NB4 (cell line): Measurements from ENCODE around the gene ZNF771.

ENCODE experiments used
- MYC ChIP-seq: IDR thresholded peaks from 2 replicates; pipeline ENCODE4 v1.6.1; 2011; ENCODE audit warnings: low read depth, low read length
- POLR2A ChIP-seq: IDR thresholded peaks from 2 replicates; pipeline ENCODE4 v1.6.1; 2011; ENCODE audit warnings: mild to moderate bottlenecking; ENCODE audit not compliant: insufficient read length; ENCODE audit errors: extremely low read depth
- TF ChIP-seq, protein P1 (sequence below): IDR thresholded peaks from one replicate; pipeline ENCODE4 v1.5.1; 2012; ENCODE audit warnings: low read depth, low read length

DNA sequence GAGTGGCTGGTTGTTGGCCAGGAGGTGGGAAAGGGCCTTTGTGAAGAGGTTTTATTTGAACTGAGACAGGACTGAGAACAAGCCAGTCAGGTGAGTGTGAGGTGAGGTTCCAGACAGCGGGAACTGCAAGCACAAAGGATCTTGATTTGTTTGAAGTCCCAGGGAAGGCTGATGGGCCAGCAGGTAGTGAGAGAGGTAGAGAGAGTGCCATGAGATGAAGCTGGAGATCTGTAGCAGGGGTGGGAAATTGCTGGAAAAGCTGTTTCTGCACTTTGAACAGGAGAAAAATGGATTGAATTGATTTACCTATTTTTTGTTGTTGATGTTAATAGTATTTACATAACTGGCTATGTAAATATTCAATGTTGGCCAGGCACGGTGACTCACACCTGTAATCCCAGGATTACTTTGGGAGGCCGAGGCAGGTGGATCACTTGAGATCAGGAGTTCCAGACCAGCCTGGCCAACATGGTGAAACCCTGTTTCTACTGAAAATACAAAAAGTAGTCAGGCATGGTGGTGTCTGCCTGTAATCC lies 30.2 kb downstream of the ZNF771 start:
- TF ChIP-seq, protein P1, sequence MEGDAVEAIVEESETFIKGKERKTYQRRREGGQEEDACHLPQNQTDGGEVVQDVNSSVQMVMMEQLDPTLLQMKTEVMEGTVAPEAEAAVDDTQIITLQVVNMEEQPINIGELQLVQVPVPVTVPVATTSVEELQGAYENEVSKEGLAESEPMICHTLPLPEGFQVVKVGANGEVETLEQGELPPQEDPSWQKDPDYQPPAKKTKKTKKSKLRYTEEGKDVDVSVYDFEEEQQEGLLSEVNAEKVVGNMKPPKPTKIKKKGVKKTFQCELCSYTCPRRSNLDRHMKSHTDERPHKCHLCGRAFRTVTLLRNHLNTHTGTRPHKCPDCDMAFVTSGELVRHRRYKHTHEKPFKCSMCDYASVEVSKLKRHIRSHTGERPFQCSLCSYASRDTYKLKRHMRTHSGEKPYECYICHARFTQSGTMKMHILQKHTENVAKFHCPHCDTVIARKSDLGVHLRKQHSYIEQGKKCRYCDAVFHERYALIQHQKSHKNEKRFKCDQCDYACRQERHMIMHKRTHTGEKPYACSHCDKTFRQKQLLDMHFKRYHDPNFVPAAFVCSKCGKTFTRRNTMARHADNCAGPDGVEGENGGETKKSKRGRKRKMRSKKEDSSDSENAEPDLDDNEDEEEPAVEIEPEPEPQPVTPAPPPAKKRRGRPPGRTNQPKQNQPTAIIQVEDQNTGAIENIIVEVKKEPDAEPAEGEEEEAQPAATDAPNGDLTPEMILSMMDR = no peak
- TF ChIP-seq POLR2A (no peak), MYC (no peak)
